Heart left ventricle (tissue), 16 donors: Measurements from ENCODE around the gene EIF4G3. TPM values are rescaled to one million over a fixed set of nuclear protein-coding genes. Genes with fewer than 3 reads are reported as not detected.

ENCODE experiments used
- ATAC-seq, 4 donors: fragments of 200-7000 bp; cut with Tn5 transposase; one replicate each; pipeline ENCODE4 v1.9.1; 2020 to 2022; ENCODE audit warnings: moderate library complexity in 4 of 4, mild to moderate bottlenecking in 3 of 4, moderate number of reproducible peaks in 1 of 4
- DNase-seq, 5 donors: peaks; one replicate each; pipeline ENCODE4 v3.0.0-alpha.2; 2020
- H3K27ac ChIP-seq, 12 donors: fragments of 200-600 bp; sonication (generic) in 4 of 12; one replicate each; pipeline versions ENCODE4 v1.5.0 to v1.8.0; 2016 to 2022; ENCODE audit warnings: mild to moderate bottlenecking in 2 of 12
- H3K27me3 ChIP-seq, 9 donors: fragments of 200-600 bp; sonication (generic) in 2 of 9; one replicate each; pipeline versions ENCODE4 v1.5.1 to v1.8.0; 2016 to 2022; ENCODE audit warnings: mild to moderate bottlenecking in 3 of 9
- H3K36me3 ChIP-seq, 9 donors: fragments of 200-600 bp; sonication (generic) in 2 of 9; one replicate each; pipeline versions ENCODE4 v1.5.0 to v1.8.0; 2018 to 2022; ENCODE audit warnings: mild to moderate bottlenecking in 2 of 9
- H3K4me1 ChIP-seq, 12 donors: fragments of 200-600 bp; sonication (generic) in 4 of 12; one replicate each; pipeline versions ENCODE4 v1.5.0 to v1.8.0; 2016 to 2022; ENCODE audit warnings: mild to moderate bottlenecking in 3 of 12
- H3K4me3 ChIP-seq, 12 donors: fragments of 200-600 bp; sonication (generic) in 4 of 12; one replicate each; pipeline versions ENCODE4 v1.5.0 to v1.8.0; 2017 to 2022; ENCODE audit warnings: mild to moderate bottlenecking in 9 of 12, moderate library complexity in 4 of 12
- H3K9me3 ChIP-seq, 12 donors: fragments of 200-600 bp; sonication (generic) in 4 of 12; one replicate each; pipeline versions ENCODE4 v1.5.0 to v1.8.0; 2016 to 2022; ENCODE audit warnings: mild to moderate bottlenecking in 1 of 12
- POLR2A ChIP-seq, 2 donors: fragments of 450-650 bp; IDR thresholded peaks; one replicate each; pipeline ENCODE4 v1.6.1; 2017; ENCODE audit warnings: antibody characterized with exemption in 2 of 2, mild to moderate bottlenecking in 2 of 2, moderate library complexity in 2 of 2
- WGBS, 4 donors: extraction: QIAGEN DNeasy Blood & Tissue Kit in 2 of 4; methylation state at CpG; one replicate each; pipeline versions ENCODE4 v1.1.5 to v1.1.7; 2013 to 2018; 5-methylcytosine and 5-hydroxymethylcytosine counted together
- intact Hi-C, 10 donors: fragments of 100-400 bp; cut with DNase I; formaldehyde crosslinking; loops; one replicate each; pipeline versions ENCODE4 v1.11.1 to v1.14.2; 2022
- polyA plus RNA-seq, 2 donors: library from polyadenylated mRNA; stranded (reverse); fragments of 200-250 nt; gene quantifications; one replicate each; pipeline ENCODE4 v1.2.3, GENCODE V29; 2013
- total RNA-seq, 9 donors: library from RNA; depleted of rRNA in 2 of 9; stranded (reverse); fragments of >200 nt in 2 of 9; fragmentation: NEBNext Ultra II Directional in 3 of 9; extraction: Animal tissue kit (Norgen Biotek cat#: 25700) in 3 of 9; gene quantifications; one replicate each; pipeline versions ENCODE4 v1.1.0 to v1.2.4, GENCODE V29; 2016 to 2023
- TF ChIP-seq, protein P1 (sequence below), 12 donors: fragments of 200-600 bp; sonication (generic) in 4 of 12; IDR thresholded peaks; one replicate each; pipeline versions ENCODE4 v1.5.0 to v1.8.0; 2018 to 2022; ENCODE audit warnings: antibody characterized with exemption in 12 of 12, mild to moderate bottlenecking in 5 of 12
- donor health status: ischemic (EF 13 %, LVEDD 7.1; RV severe dilation, severe dysfunction).
- donor health status: healthy with polysubstance abuse.
- donor health status: DM: no; HTN: yes; CAD: no.
- donor health status: DM: no; HTN: no; CAD: no.
- donor health status: ischemic (EF 25% LVEDD 6.9; RV normal size, moderate dysfunction).
- donor health status: ischemic (EF 25% LVEDD 5.7; RV mildly dilated, moderate dysfunction).
- donor health status: healthy.
- donor health status: DM: yes; HTN: yes; CAD: no.
- donor health status: ischemic (EF 35%, LVEDD 5.7; RV mildly dilated, moderate dysfunction).
- donor health status: nonischemic (EF 11% LVEDD 7.7; RV severe dilation, severe dysfunction).
- donor health status: DM: yes; HTN: yes; CAD: no.
- donor health status: PGD.
- donor health status: ischemic (EF 29% LVEDD 5.4; RV normal size, mild dysfunction).
- donor health status: nonischemic (EF 23%, LVEDD 6.1; RV moderate dilation, normal function).

EIF4G3 gene
- total and polyA plus RNA-seq, 11 donors, result 14.6 to 49.0 (median 36.2) TPM

DNA sequence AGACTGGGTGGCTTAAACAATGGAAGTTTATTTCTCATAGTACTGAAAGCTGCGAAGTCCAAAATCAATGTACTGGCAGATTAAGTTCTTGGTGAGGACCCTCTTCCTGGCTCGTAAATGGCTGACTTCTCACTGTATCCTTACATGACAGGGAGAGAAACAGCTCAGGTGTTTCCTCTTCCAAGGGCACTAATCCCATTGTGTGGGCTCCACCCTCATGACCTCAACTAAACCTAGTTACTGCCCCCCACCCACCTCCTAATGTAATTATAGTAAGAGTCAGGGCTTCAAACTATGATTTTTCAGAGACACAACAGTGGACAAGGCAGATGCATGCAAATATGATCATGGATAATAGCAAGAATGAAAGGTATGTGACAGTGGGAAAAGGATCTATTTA lies 308.4 kb downstream of the EIF4G3 start:
- 90 to 100% (median 98%) methylated on average over 2 of the region's 2 CpGs for WGBS, 4 donors
- H3K36me3 ChIP-seq, result peaks cover 0 to 31% (median 19%) of the 10 kb centered on the region in 9 donors
- no peak for DNase-seq
- no peaks in the 10 kb centered on the region for H3K9me3 ChIP-seq
- H3K4me3 ChIP-seq, result no peak overlapping the region
- H3K27ac ChIP-seq, result no peak overlapping the region
- ATAC-seq, result no peak
- intact Hi-C loops, result no loop called here
- TF ChIP-seq, protein P1, sequence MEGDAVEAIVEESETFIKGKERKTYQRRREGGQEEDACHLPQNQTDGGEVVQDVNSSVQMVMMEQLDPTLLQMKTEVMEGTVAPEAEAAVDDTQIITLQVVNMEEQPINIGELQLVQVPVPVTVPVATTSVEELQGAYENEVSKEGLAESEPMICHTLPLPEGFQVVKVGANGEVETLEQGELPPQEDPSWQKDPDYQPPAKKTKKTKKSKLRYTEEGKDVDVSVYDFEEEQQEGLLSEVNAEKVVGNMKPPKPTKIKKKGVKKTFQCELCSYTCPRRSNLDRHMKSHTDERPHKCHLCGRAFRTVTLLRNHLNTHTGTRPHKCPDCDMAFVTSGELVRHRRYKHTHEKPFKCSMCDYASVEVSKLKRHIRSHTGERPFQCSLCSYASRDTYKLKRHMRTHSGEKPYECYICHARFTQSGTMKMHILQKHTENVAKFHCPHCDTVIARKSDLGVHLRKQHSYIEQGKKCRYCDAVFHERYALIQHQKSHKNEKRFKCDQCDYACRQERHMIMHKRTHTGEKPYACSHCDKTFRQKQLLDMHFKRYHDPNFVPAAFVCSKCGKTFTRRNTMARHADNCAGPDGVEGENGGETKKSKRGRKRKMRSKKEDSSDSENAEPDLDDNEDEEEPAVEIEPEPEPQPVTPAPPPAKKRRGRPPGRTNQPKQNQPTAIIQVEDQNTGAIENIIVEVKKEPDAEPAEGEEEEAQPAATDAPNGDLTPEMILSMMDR (IDR thresholded peaks at IDR 0.05), result no peak
- TF ChIP-seq POLR2A (IDR thresholded peaks at IDR 0.05), result no peak
- H3K4me1 ChIP-seq, result no peaks in the 10 kb centered on the region
- H3K27me3 ChIP-seq, result no peaks in the 10 kb centered on the region

DNA sequence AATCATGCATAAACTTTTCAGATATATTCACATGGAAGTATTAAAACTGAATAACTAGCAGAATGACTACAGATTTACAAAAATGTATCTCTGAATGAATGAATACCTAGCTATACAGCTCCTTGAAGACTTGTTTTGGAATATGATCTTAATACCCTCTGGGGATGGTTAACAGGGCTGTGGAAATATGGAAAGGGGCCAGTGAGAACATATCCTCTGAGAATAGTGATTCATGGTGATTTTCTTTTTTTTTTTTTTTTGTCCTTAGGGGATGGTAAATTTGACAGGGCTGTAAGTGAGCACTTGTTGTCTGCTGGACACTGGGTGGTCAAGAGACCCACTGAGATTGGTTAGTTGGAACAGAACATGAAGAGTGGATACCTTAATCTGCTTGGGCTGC lies 308.9 kb downstream of the EIF4G3 start:
- no peaks in the 10 kb centered on the region for H3K4me1 ChIP-seq
- H3K27ac ChIP-seq, result no peak overlapping the region
- H3K9me3 ChIP-seq, result no peaks in the 10 kb centered on the region
- TF ChIP-seq POLR2A (IDR thresholded peaks at IDR 0.05), result no peak
- TF ChIP-seq, protein P1 (IDR thresholded peaks at IDR 0.05), result no peak
- intact Hi-C loops, result no loop called here
- no peak overlapping the region for H3K4me3 ChIP-seq
- DNase-seq, result no peak
- H3K27me3 ChIP-seq, result no peaks in the 10 kb centered on the region
- H3K36me3 ChIP-seq, result peaks cover 0 to 35% (median 22%) of the 10 kb centered on the region in 9 donors
- no peak for ATAC-seq

DNA sequence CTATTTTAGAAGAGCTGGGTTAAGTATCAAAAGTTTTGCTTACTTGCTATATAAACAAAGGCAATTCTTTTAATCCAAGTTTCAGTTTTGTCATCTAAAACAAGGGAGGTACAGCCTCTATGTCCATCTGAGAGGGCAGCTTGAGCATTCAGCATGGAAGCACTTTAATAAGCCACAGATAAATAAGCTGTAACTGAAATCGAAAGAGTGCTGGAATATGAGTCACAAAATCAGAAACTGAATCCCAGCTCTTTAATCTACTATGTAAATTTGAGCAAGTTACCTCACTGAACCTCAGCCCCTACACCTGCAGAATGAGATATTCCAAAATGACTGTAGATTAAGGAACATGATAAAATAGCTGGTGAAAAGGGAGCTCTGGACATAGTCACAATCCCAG lies 309.6 kb downstream of the EIF4G3 start:
- no peak for TF ChIP-seq POLR2A (IDR thresholded peaks at IDR 0.05)
- TF ChIP-seq, protein P1 (IDR thresholded peaks at IDR 0.05), result no peak
- Histone ChIP-seq H3K27me3 (no peaks in the 10 kb centered on the region), H3K4me3 (no peak overlapping the region), H3K9me3 (no peaks in the 10 kb centered on the region), H3K4me1 (no peaks in the 10 kb centered on the region), H3K36me3 (peaks cover 0 to 42% (median 30%) of the 10 kb centered on the region in 9 donors), H3K27ac (no peak overlapping the region)
- WGBS, 4 donors, result 94 to 100% (median 97%) methylated on average over 1 of the region's 1 CpG
- ATAC-seq, result no peak
- DNase-seq, result no peak
- intact Hi-C loops, result no loop called here

DNA sequence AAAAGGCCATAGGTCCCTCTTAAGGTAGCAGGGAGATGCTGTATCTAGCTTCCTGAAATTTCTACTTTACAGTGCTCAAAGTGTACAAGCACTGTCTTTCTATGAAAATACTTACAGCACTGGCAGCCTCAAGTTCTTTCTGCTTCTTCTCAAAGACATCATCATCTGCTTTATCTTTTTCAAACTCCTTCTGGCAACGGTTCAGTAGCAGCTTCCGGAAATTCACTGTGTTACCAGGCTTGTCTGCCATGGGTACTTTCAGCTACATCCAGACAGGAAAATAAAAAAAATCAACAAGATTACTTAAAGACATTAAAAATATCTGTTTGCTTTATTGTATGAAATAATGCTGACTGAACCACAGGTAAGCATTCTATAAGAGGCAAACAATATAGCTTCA lies 311.7 kb downstream of the EIF4G3 start:
- Histone ChIP-seq H3K4me3 (no peak overlapping the region), H3K9me3 (no peaks in the 10 kb centered on the region), H3K27ac (no peak overlapping the region), H3K36me3 (peaks cover 0 to 63% (median 49%) of the 10 kb centered on the region in 9 donors), H3K4me1 (no peaks in the 10 kb centered on the region), H3K27me3 (no peaks in the 10 kb centered on the region)
- TF ChIP-seq, protein P1 (IDR thresholded peaks at IDR 0.05), result no peak
- no peak for TF ChIP-seq POLR2A (IDR thresholded peaks at IDR 0.05)
- DNase-seq (no peak), ATAC-seq (no peak)
- intact Hi-C loops, result no loop called here
- 49 to 56% (median 52%) methylated on average over 2 of the region's 2 CpGs for WGBS, 4 donors
